CD4-positive, alpha-beta T cell treated with Interleukin-6 for 4 hours (primary cell): ENCODE results near the gene KIF26B.

Experiments used
- DNase-seq: peaks from one replicate; pipeline ENCODE4 v3.0.0-alpha.2; 2020; ENCODE audit warnings: mixed read lengths

KIF26B gene

DNA sequence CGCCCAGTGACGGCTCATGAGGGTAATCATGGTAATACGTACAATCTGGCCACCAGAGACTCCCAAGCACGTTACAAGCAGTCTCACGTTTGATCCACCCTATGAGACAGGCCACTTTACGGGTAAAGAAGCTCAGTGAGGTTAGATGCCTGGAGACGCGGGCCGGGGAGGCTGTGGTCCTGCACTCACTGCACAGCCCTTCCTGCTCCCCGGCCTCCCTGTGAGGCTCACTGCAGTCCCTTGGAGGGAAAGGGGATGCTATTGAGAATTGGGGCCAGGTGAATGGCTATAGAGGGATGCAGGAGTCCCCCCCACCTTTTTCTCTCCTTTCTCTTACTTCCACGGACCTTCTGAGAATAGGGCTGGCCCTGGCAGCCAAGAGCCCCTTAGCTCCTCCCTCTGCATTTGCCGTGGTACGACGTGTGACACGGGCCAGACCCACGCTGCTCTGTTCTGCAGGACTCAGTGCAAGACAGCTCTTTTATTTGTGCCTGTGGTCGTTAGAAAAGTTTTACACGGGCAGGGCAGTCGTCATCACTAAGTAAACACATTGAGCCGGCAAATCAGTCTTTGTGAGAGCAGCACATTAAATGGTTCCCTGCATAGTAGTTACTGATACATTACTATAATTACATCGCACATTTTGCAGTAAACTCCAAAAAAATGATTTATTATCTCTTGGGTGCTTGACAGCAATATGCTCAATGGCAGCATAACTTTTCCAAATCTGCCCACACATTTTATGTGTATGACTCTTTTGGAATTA lies 18.8 kb downstream of the KIF26B start:
- no peak for DNase-seq

DNA sequence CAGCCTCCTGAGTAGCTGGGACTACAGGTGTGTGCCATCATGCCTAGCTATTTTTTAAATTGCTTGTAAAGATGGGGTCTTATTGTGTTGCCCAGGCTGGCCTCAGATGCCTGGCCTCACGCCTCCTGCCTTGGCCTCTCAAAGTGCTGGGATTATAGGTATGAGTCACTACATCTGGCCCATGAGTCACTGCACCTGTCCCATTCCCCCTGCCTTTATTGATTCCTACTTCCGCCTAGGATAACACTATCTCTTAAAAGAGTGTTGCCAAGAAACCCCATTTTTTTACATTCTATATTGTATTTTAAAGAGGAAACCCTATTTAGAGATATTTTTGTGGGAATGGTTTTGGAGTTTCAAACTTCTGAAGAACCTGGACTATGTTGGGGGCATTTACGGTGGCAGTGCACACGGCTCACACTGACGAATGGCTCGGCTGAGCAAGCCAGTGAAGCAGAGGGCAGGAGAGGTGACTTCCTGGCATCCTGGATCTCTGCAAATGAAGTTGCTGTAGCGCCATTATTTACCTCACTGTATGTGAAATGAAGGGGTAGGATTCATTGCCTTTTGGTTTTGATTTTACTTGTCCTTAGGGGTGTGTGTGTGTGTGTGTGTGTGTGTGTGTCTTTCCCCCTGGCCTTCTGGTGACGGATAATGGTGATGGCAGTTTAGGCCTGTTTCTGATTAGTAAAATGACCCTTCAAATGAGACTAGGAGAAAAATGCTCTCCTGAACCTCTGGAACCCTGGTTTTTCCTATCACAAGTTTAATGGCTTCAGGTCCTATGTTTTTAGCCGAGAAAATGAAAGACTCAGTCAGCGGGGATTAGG lies 22.5 kb downstream of the KIF26B start:
- no peak for DNase-seq

- DNase-seq = no peak
Measured at GRCh38 chr1:245179706-245180105, 24.9 kb downstream of the KIF26B start.

GRCh38 chr1:245180496-245181157 lies 25.8 kb downstream of the KIF26B start:
- no peak for DNase-seq

DNA sequence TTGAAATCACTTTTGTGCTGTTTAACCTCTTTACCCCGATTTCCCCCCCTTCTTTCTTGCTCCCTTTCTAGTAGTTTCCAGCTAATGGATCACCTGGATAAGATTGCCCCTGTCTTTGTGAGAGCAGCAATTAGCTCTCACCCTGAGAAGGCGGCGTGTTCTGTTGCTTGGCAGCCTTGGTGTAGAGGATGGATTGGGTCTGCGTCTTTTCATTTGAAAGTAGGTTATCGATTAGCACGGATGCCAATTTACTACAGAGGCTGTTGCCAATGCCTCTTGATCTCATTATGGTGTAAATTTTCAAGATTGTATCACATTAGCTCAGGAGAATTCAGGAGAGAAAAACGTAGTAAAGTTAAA lies 26.4 kb downstream of the KIF26B start:
- no peak for DNase-seq

DNA sequence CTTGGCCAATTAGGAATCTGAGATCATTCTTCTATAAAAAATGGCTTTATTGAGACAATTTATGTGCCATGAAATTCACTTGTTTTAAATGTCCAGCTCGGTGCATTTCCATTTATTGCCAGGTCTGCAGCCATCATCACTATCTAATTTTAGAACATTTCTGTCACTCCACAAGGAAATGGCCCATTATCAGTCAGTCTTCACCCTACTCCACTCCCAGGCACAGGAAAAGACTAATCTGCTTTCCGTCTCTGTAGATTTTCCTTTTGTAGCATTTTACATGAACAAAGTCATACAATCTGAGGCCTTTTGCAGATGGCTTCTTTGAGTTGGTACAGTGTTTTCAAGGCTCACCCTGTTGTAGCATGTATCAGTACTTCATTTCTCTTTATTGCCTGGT lies 27.2 kb downstream of the KIF26B start:
- no peak for DNase-seq

- DNase-seq = no peak
Measured at GRCh38 chr1:245183429-245183828, 28.6 kb downstream of the KIF26B start.

DNA sequence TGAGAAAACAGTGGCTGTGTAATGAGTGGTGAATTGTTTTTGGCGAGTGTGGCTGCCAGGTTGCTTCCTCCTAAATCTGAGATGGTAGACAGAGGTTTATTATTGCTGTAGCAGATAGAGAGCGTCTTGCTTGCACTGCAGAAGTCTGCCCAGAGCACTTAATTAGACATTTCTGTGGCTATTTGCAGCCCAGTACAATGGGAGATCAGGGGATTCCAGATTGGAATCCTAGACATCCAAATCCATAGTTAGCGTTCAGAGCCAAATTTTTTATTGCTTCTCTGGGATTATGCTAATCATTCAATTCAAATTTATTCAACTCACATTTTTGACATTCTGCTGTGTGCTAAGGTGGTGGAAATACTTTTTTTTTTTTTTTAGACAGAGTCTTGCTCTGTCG lies 30.0 kb downstream of the KIF26B start:
- DNase-seq = no peak

- no peak for DNase-seq
Measured at GRCh38 chr1:245188403-245188802, 33.6 kb downstream of the KIF26B start.

DNA sequence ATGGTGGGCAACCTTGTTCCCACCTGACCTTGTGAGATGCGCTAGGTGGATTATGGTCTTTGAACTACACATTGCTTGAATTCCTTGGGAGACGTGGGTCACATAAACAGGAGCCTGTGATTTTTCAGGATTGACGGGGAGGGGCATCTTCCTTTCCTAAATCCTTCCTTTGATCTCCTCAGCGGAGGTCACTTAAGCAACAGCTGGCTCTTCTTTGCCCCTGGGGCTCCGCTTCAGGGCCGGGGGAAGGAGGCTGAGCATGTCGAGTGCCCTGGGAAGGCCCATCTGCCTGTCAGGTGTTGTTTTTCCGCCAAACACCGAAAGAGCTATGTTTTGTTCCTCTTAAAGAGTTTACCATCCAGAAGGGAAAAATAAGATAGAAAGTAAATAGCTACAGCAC lies 40.6 kb downstream of the KIF26B start:
- DNase-seq = no peak

GRCh38 chr1:245197121-245197520 lies 42.3 kb downstream of the KIF26B start:
- no peak for DNase-seq

DNA sequence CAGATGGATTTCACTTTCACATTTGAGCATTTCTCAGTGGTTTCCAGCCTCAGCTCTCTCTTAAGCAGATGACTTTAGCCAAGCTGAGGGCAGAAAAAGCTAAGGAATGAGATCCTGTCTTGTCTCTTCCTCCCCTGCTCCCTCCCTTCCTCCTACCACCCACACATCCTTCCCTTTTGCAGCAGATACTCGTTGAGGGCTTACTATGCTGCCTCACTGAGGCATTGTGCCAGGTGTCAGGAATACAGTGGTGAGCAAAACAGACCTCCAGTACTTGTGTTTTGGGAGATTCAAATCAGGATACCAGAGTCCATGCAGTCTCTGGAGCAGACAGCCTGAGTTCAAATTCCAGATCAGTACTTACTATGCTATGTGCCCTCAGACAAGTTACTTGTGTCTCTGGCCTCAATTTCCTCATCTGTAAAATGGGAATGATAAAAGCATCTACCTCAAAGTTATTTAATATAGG lies 43.2 kb downstream of the KIF26B start:
- no peak for DNase-seq

- no peak for DNase-seq
Measured at GRCh38 chr1:245198748-245199516, 44.1 kb downstream of the KIF26B start.

- no peak for DNase-seq
Measured at GRCh38 chr1:245200146-245200545, 45.4 kb downstream of the KIF26B start.

DNA sequence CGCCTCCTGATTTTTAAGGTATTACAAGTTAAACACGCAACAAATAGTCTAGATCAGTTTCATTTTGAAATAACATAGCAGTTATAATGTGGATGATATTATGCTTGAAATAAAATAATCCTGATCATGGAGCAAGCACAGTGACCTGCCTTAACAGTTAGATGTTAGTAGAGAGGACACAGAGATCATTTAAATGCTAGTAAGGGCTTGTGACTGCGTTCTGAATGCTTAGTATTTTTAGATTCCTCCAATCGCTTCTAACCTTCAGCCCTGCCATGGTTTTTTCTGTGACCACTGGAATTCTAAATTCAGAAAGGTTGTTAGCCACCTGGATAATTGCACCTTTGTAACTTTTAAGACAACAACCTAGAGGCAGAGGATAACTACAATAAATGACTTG lies 46.4 kb downstream of the KIF26B start:
- no peak for DNase-seq

DNA sequence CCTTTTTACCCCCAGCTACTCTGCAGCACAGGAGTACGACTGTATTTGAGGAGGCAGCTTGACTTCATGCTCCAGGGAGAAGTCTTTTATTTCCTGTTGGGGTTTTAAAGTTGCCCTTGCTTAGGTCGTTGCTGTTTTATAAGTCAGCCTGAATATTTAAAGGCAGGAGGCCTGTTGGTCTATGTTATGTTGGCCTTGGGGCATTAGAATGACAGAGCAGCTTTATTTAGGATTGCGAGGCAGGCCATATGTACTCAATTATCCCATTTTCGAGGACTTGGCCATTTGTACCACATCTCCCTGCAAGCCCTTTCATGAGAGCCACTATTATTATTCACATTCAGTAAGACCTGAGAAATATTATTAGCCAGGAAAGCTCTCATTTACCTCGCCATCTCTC lies 47.0 kb downstream of the KIF26B start:
- no peak for DNase-seq

- DNase-seq = no peak
Measured at GRCh38 chr1:245205396-245205795, 50.6 kb downstream of the KIF26B start.

- DNase-seq = no peak
Measured at GRCh38 chr1:245205864-245206263, 51.1 kb downstream of the KIF26B start.

DNA sequence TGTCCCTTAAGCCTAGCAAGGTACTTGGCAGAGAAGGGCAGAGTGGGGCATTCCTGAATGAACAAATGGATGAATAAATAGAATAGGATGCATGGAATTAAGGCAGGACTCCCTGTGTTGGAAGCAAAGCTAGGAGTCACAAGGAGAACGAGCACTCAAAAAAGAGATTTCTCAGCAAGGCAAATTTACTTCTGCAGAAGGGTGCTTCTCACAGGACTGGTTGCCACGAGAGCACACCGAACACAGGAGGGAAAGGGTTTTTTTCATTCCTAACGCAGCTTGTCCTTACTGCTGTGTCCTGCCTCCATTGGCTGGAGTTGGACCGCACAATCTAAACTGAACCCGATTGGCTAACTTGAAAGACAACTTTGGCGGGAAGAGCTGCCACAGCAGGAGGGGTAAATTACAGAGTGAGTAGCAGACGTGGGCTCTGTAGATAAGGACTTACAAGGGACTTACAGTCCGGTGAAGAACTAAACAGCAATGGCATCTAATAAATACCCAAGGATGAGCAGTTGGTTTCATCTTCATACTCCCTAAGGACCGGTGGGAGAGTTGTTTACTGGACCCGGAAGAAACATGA lies 52.4 kb downstream of the KIF26B start:
- DNase-seq = no peak

DNA sequence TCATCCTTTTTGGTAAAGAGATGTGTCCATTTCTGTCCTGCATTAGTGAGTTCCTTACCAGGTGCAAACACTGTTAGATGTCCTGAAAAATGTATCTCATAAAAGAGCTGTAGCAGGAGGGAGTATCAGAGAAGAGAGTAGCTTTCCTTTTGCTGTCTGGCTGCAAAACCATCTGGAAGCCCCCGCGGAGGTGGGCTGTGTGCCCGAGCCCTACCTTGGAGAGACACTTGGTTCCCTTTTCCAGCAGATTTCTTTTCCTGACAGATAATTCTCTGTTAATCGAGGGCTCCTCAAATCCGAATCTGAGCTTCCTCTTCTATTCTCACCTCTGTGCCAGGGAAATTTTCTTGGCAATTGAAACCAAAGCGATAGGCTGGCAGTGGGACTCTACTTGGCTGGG lies 53.0 kb downstream of the KIF26B start:
- no peak for DNase-seq

DNA sequence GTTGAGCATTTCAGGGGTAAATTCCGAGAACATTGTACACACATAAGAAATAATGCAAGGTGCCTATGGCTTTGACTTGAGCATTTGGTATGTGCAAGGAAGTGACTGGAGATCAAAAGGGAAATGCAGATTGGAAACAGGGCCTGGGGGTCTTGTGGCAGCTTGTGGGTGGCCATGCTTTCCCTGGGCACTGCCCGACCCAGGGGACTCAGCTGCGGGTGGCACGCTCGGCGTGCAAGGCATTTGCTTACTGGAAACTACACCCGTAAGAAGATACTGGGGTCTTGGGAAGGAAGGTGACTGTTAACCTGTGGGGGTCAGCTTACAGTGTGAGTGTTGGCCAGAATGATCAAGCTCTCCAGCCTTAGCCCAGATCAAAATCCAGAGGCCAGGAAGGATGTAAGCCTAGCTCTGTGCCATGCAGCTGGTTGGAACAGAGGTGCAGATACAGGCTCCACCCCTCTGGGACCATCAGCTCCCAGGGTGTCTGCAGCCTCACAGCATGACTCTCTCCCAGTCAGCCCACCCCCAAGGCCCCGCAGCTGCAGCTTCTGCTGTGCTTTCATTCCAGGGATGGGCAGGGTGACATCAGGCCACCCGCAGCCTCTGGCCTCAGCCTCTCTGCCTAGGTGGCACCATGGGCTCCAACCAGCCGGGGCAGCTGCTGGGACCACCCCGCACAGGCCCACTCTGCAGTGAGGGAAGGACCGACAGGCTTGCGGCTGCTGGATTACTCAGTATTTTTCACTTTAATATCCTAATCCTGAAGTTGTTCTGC lies 55.1 kb downstream of the KIF26B start:
- DNase-seq = no peak
